CD8-positive, alpha-beta memory T cell (primary cell): ENCODE results near the gene TDRD10. TPM values are rescaled to one million over a fixed set of nuclear protein-coding genes. Genes with fewer than 3 reads are reported as not detected.

Experiments used
- CTCF ChIA-PET: fragments of 350-600 bp; sonication (Branson Sonifier 250); formaldehyde crosslinking; loops from one replicate; lab custom pipeline; 2021; ENCODE audit warnings: antibody characterized with exemption; lab: Charles Lee
- POLR2A ChIA-PET: fragments of 350-600 bp; sonication (Branson Sonifier 250); formaldehyde crosslinking; loops from one replicate; lab custom pipeline; 2021; ENCODE audit warnings: antibody characterized with exemption; lab: Charles Lee
- DNase-seq, 5 donors: peaks; one replicate each; pipeline versions ENCODE4 v3.0.0 to v3.0.0-alpha.2; 2020 to 2022; ENCODE audit warnings: mixed read lengths in 1 of 5
- H3K27ac ChIP-seq: one replicate; pipeline ENCODE4 v1.7.0; 2013; ENCODE audit warnings: low read depth, mild to moderate bottlenecking, low read length, moderate library complexity
- H3K27me3 ChIP-seq: 2 replicates; pipeline ENCODE4 v1.7.0; 2013; ENCODE audit warnings: low read length, mild to moderate bottlenecking; ENCODE audit not compliant: insufficient read depth, poor library complexity, severe bottlenecking
- H3K36me3 ChIP-seq: 2 replicates; pipeline ENCODE4 v1.7.0; 2013; ENCODE audit warnings: mild to moderate bottlenecking, low read length, moderate library complexity; ENCODE audit not compliant: insufficient read depth
- H3K4me1 ChIP-seq: 2 replicates; pipeline ENCODE4 v1.7.0; 2013; ENCODE audit warnings: mild to moderate bottlenecking, low read length, moderate library complexity; ENCODE audit not compliant: insufficient read depth
- H3K4me3 ChIP-seq: 2 replicates; pipeline ENCODE4 v1.7.0; 2013; ENCODE audit warnings: mild to moderate bottlenecking, low read length
- H3K9me3 ChIP-seq: 2 replicates; pipeline ENCODE4 v1.7.0; 2013; ENCODE audit warnings: mild to moderate bottlenecking, low read length
- H3K27ac Mint-ChIP-seq, 8 donors: one replicate each; pipeline ENCODE4 v1.8.0; 2020 to 2021; ENCODE audit warnings: mixed read lengths in 8 of 8, mild to moderate bottlenecking in 6 of 8, inconsistent platforms in 3 of 8, moderate library complexity in 3 of 8
- H3K27me3 Mint-ChIP-seq, 2 donors: one replicate each; pipeline ENCODE4 v1.8.0; 2020 to 2021; ENCODE audit warnings: mixed read lengths in 2 of 2, mild to moderate bottlenecking in 1 of 2, moderate library complexity in 1 of 2
- H3K36me3 Mint-ChIP-seq, 3 donors: one replicate each; pipeline ENCODE4 v1.8.0; 2020 to 2021; ENCODE audit warnings: mixed read lengths in 3 of 3, inconsistent platforms in 1 of 3, mild to moderate bottlenecking in 1 of 3
- H3K4me1 Mint-ChIP-seq, 3 donors: one replicate each; pipeline ENCODE4 v1.8.0; 2020 to 2021; ENCODE audit warnings: mixed read lengths in 3 of 3, inconsistent platforms in 1 of 3, mild to moderate bottlenecking in 1 of 3
- H3K4me3 Mint-ChIP-seq, 7 donors: one replicate each; pipeline ENCODE4 v1.8.0; 2020 to 2021; ENCODE audit warnings: mixed read lengths in 7 of 7, mild to moderate bottlenecking in 6 of 7, moderate library complexity in 4 of 7, inconsistent platforms in 2 of 7
- H3K9me3 Mint-ChIP-seq, 5 donors: one replicate each; pipeline ENCODE4 v1.8.0; 2020 to 2022; ENCODE audit warnings: mixed read lengths in 5 of 5, mild to moderate bottlenecking in 3 of 5, moderate library complexity in 2 of 5, inconsistent platforms in 1 of 5
- polyA plus RNA-seq: library from polyadenylated mRNA; unstranded; fragments of 300-500 nt; fragmentation: Illumina TruSeq; gene quantifications from one replicate; pipeline ENCODE4 v1.2.3, GENCODE V29; 2021
- total RNA-seq, 2 experiments: library from RNA; stranded (reverse); gene quantifications; one replicate each; pipeline ENCODE4 v1.2.3, GENCODE V29; 2021

Gene TDRD10, protein sequence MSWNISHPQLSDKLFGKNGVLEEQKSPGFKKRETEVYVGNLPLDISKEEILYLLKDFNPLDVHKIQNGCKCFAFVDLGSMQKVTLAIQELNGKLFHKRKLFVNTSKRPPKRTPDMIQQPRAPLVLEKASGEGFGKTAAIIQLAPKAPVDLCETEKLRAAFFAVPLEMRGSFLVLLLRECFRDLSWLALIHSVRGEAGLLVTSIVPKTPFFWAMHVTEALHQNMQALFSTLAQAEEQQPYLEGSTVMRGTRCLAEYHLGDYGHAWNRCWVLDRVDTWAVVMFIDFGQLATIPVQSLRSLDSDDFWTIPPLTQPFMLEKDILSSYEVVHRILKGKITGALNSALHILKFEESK
- total RNA-seq = not detected
- polyA plus RNA-seq = not detected

DNA sequence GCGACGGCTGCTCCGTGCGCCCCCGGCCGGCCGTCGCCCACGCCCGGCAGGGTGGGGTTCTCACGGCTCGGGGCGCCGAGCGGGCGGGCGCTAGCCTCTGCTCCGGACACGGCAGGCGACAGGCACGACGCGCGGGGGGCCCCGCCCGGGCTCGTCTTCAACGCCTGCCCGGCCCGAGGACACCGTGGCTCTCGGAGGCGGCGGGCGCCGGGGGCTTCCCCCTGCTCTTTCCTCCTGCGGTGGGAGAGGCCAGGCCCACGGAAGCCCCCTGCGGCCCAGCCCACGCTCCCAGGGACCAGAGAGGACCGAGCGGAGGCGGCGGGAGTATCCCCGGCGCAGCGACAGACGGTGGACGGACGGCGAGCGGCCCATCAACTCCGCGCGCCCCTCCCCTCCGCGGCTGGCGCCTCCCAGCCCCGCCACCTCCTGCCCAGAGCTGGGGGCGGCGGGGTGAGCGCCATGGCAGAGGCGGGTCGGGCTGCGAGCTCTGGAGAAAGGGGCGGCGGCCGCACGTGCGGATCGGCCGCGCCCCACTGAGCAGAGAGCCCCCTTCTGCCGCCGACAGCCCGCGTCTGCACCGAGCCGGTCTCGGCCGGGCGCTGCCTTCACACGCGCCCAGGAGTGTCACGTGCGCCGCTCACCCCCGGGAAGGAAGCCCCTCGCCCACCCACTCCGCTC, at the start of gene TDRD10, which contains the start of gene SHE:
TDRD10 (plus strand) TSS at position 154 of the 678 bp plus-strand sequence. CDS start 4,685 bp downstream, outside the sequence.
SHE (minus strand) TSS at position 347 of the 678 bp plus-strand sequence. CDS start 386 bp downstream, outside the sequence.
- POLR2A ChIA-PET = no interaction called here
- Histone ChIP-seq H3K9me3 (no peaks in the 10 kb centered on the region), H3K27me3 (peaks cover 19% of the 10 kb centered on the region), H3K4me3 (no peak within 1 kb of the TSS), H3K36me3 (no peaks in the 10 kb centered on the region), H3K4me1 (peaks cover 6% of the 10 kb centered on the region), H3K27ac (no peak within 1 kb of the TSS)
- Mint-ChIP-seq H3K9me3 (peaks cover 0 to 5% (median 0%) of the 10 kb centered on the region in 5 donors), H3K36me3 (no peaks in the 10 kb centered on the region), H3K4me1 (peaks cover 5 to 7% (median 5%) of the 10 kb centered on the region in 3 donors), H3K27me3 (peaks cover 35 to 63% of the 10 kb centered on the region in 2 donors), H3K27ac (no peak within 1 kb of the TSS), H3K4me3 (peak within 1 kb of the TSS in 6 of 7 donors; percentile 50 to 81 (median 62))
- CTCF ChIA-PET = no interaction called here
- peak in 2 of 5 donors; percentile 3 to 13 for DNase-seq

- ChIA-PET POLR2A (no interaction called here), CTCF (no interaction called here)
- Histone ChIP-seq H3K4me1 (peaks cover 4% of the 10 kb centered on the region), H3K36me3 (peaks cover 6% of the 10 kb centered on the region), H3K27me3 (no peaks in the 10 kb centered on the region), H3K27ac (no peak overlapping the region), H3K9me3 (no peaks in the 10 kb centered on the region), H3K4me3 (no peak overlapping the region)
- H3K9me3 Mint-ChIP-seq = no peaks in the 10 kb centered on the region
- peaks cover 3 to 11% (median 10%) of the 10 kb centered on the region in 3 donors for H3K4me1 Mint-ChIP-seq
- peaks cover 0 to 45% (median 16%) of the 10 kb centered on the region in 3 donors for H3K36me3 Mint-ChIP-seq
- no peak overlapping the region for H3K27ac Mint-ChIP-seq
- peaks cover 0 to 4% of the 10 kb centered on the region in 2 donors for H3K27me3 Mint-ChIP-seq
- DNase-seq = no peak
- no peak overlapping the region for H3K4me3 Mint-ChIP-seq
Measured at GRCh38 chr1:154453161-154453560, 48.9 kb upstream of the TDRD10 start.

DNA sequence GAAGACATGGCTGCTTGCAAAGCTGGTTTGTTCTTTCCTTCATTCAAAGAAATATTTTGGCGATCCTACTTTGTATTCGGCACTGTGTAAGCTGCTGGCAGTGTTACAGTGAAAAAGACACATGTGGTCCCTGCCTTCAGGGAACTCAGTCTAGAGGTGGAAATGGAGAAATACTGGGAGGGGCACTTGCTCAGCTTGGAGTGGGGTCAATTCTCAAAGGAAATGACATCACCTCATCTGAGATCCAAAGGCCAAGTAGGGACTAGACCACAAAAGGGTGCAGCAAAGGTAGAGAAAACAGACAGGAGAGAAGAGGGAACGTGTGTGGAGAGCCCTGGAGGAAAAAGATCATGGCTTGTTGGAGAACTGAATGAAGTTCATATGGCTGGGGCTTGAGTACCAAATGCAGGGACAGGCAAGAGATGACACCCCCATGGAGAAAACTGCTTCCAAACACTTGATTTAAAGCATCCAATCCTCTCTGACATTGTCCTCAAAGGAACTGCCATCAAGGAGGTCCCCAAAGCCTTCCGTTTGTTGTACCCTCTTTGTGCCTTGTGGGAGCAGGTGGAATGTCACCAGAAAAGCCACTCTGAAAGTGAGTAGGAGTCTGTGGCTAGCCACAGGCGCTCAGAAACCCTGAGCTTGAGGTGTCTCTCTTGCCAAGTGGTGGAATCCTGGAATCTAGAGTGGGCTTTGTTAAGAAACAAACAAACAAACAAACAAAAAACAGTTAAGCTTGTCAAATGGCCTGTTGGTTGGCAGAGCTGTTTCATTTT, 48.3 kb upstream of the TDRD10 start:
- Histone ChIP-seq H3K9me3 (no peaks in the 10 kb centered on the region), H3K27me3 (no peaks in the 10 kb centered on the region), H3K36me3 (peaks cover 6% of the 10 kb centered on the region), H3K27ac (no peak overlapping the region), H3K4me3 (no peak overlapping the region), H3K4me1 (peaks cover 4% of the 10 kb centered on the region)
- no peak for DNase-seq
- ChIA-PET POLR2A (no interaction called here), CTCF (no interaction called here)
- H3K27ac Mint-ChIP-seq = peak overlapping the region in 4 of 8 donors; percentile 30 to 94 (median 56)
- no peak overlapping the region for H3K4me3 Mint-ChIP-seq
- H3K27me3 Mint-ChIP-seq = peaks cover 0 to 4% of the 10 kb centered on the region in 2 donors
- no peaks in the 10 kb centered on the region for H3K9me3 Mint-ChIP-seq
- peaks cover 0 to 40% (median 16%) of the 10 kb centered on the region in 3 donors for H3K36me3 Mint-ChIP-seq
- peaks cover 3 to 11% (median 10%) of the 10 kb centered on the region in 3 donors for H3K4me1 Mint-ChIP-seq

GRCh38 chr1:154454386-154455120, 47.5 kb upstream of the TDRD10 start:
- H3K27ac ChIP-seq = no peak overlapping the region
- H3K27ac Mint-ChIP-seq = peak overlapping the region in 5 of 8 donors; percentile 53 to 94 (median 66)
- peaks cover 0 to 4% of the 10 kb centered on the region in 2 donors for H3K27me3 Mint-ChIP-seq
- peaks cover 3 to 11% (median 10%) of the 10 kb centered on the region in 3 donors for H3K4me1 Mint-ChIP-seq
- CTCF ChIA-PET = no interaction called here
- H3K36me3 Mint-ChIP-seq = peaks cover 0 to 38% (median 15%) of the 10 kb centered on the region in 3 donors
- no peak for DNase-seq
- H3K4me3 ChIP-seq = no peak overlapping the region
- H3K4me1 ChIP-seq = peaks cover 4% of the 10 kb centered on the region
- H3K9me3 Mint-ChIP-seq = no peaks in the 10 kb centered on the region
- H3K27me3 ChIP-seq = no peaks in the 10 kb centered on the region
- no peaks in the 10 kb centered on the region for H3K9me3 ChIP-seq
- H3K4me3 Mint-ChIP-seq = no peak overlapping the region
- H3K36me3 ChIP-seq = peaks cover 3% of the 10 kb centered on the region
- POLR2A ChIA-PET = no interaction called here

GRCh38 chr1:154456631-154457030, 45.4 kb upstream of the TDRD10 start:
- no peaks in the 10 kb centered on the region for H3K36me3 ChIP-seq
- no peak for DNase-seq
- H3K9me3 Mint-ChIP-seq = no peaks in the 10 kb centered on the region
- no peak overlapping the region for H3K4me3 Mint-ChIP-seq
- peaks cover 6 to 19% (median 11%) of the 10 kb centered on the region in 3 donors for H3K4me1 Mint-ChIP-seq
- peak overlapping the region in 1 of 8 donors; percentile 17 for H3K27ac Mint-ChIP-seq
- H3K36me3 Mint-ChIP-seq = peaks cover 0 to 32% (median 11%) of the 10 kb centered on the region in 3 donors
- CTCF ChIA-PET = no interaction called here
- H3K9me3 ChIP-seq = no peaks in the 10 kb centered on the region
- POLR2A ChIA-PET = no interaction called here
- no peak overlapping the region for H3K27ac ChIP-seq
- peaks cover 21% of the 10 kb centered on the region for H3K4me1 ChIP-seq
- no peaks in the 10 kb centered on the region for H3K27me3 ChIP-seq
- H3K4me3 ChIP-seq = no peak overlapping the region
- peaks cover 0 to 4% of the 10 kb centered on the region in 2 donors for H3K27me3 Mint-ChIP-seq

GRCh38 chr1:154459080-154459479, 42.9 kb upstream of the TDRD10 start:
- Mint-ChIP-seq H3K36me3 (peaks cover 0 to 16% (median 5%) of the 10 kb centered on the region in 3 donors), H3K27me3 (peaks cover 0 to 2% of the 10 kb centered on the region in 2 donors), H3K4me3 (no peak overlapping the region), H3K27ac (no peak overlapping the region), H3K4me1 (peaks cover 20 to 30% (median 21%) of the 10 kb centered on the region in 3 donors), H3K9me3 (no peaks in the 10 kb centered on the region)
- ChIA-PET CTCF (no interaction called here), POLR2A (no interaction called here)
- H3K36me3 ChIP-seq = no peaks in the 10 kb centered on the region
- no peak for DNase-seq
- H3K9me3 ChIP-seq = no peaks in the 10 kb centered on the region
- no peak overlapping the region for H3K27ac ChIP-seq
- H3K27me3 ChIP-seq = no peaks in the 10 kb centered on the region
- no peak overlapping the region for H3K4me3 ChIP-seq
- peaks cover 41% of the 10 kb centered on the region for H3K4me1 ChIP-seq

DNA sequence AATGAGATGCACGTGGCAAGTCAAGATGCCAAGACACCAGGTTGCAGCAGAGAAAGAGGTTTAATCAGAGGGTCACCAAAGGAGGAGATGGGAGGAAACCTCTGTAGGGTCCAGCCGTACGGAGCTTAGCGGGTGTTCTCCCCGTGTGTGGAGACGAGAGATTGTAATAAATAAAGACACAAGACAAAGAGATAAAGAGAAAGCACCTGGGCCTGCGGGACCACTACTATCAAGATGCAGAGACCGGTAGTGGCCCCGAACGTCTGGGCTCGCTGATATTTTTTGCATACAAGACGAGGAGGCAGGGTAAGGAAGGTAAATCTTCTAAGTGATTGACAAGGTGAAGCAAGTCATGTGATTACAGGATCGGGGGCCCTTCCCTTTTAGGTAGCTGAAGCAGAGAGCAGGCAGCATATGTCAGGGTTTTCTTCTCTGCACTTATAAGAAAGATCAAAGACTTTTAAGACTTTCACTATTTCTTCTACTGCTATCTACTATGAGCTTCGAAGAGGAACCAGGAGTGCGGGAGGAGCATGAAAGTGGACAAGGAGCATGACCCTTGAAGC, 41.2 kb upstream of the TDRD10 start:
- peaks cover 0 to 9% (median 0%) of the 10 kb centered on the region in 3 donors for H3K36me3 Mint-ChIP-seq
- DNase-seq = no peak
- peaks cover 58% of the 10 kb centered on the region for H3K4me1 ChIP-seq
- no peaks in the 10 kb centered on the region for H3K9me3 ChIP-seq
- H3K4me3 ChIP-seq = no peak overlapping the region
- POLR2A ChIA-PET = no interaction called here
- H3K9me3 Mint-ChIP-seq = no peaks in the 10 kb centered on the region
- H3K27ac Mint-ChIP-seq = peak overlapping the region in 3 of 8 donors; percentile 17 to 56 (median 43)
- CTCF ChIA-PET = no interaction called here
- H3K27me3 Mint-ChIP-seq = no peaks in the 10 kb centered on the region
- peak overlapping the region in 1 of 7 donors; percentile 38 for H3K4me3 Mint-ChIP-seq
- no peak overlapping the region for H3K27ac ChIP-seq
- H3K4me1 Mint-ChIP-seq = peaks cover 29 to 43% (median 29%) of the 10 kb centered on the region in 3 donors
- H3K36me3 ChIP-seq = no peaks in the 10 kb centered on the region
- no peaks in the 10 kb centered on the region for H3K27me3 ChIP-seq
